ENCODE measurements around the gene TMEM175.
"Not testable (repeated sequence)": the region's sequence is repeated elsewhere in the genome, so short reads cannot be mapped to it uniquely, and the experiment has no call there.

Gene TMEM175

GRCh38 chr4:972651-973424 is 40.6 kb downstream of the TMEM175 start:
- no peak for DNase-seq

DNA sequence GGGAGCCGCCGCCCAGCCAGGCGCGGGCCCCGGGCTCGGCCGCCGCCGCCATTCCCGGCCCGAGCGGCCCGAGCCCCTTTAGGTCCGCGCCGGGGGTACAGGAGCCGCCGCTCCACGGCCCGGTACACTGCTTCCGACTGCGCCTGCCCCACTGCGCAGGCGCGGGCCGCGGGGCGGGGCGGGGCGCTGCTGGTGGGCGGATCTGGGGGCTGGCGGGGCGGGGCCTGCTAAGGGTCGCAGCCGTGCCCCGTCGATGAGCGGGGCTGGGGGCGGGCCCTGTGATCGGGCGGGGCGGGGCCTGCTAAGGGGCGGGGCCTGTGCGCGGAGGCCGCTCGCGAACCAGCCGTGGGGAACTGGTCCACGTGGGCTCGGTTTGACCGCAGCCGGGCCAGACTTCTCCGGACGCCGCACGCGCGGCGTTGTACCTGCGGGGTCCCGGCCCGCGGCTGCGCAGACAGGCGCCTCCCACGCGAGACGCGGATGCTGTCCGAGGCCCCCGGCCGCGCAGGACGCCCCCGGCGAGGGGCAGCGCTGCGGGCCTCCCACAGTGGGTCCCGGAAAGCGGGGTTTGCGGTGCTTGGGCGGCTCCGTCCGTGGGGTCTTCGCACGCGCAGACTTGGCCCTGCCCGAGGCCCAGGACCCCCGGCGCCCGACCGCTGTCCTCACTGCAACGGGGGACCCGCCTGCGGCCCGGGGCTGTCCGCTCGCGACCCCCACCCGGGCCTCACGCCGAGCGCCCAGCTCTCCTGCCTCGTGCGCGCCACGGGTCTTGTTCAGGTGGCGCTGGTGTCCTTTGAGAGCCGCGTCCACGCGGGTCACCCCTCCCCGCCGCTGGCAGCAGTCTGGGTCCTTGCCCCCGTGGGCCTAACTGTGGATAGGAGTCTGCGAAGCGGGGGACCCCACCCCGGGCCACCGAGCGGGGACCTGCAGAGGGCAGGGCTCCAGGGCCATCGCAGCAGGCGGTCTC is 41.5 kb downstream of the TMEM175 start, which contains the start of gene DGKQ:
Gene DGKQ (minus strand): TSS at position 139 of the 967 bp plus-strand sequence. CDS start 87 bp downstream, at position 52.
- peak; percentile 45 for DNase-seq

DNA sequence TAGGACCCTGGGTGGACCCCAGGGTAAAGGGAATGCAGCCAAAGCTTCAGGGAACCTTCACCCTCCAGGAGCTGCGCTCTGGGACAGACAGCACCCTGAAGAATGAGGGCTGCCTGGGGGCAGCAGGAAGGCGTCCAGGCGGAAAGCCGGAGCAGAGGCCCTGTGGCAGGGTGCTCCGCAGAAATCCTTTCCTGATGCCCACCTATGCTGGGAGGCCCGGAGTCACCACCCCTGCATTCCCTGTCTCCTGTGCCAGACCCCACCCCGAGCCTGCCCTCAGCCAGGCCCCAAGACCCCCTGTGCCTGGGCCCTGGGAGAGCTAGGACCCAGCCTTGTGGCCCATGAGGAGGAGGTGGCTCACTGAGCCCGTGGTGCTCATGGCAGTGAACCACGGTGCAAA is 42.4 kb downstream of the TMEM175 start:
- DNase-seq: no peak

DNA sequence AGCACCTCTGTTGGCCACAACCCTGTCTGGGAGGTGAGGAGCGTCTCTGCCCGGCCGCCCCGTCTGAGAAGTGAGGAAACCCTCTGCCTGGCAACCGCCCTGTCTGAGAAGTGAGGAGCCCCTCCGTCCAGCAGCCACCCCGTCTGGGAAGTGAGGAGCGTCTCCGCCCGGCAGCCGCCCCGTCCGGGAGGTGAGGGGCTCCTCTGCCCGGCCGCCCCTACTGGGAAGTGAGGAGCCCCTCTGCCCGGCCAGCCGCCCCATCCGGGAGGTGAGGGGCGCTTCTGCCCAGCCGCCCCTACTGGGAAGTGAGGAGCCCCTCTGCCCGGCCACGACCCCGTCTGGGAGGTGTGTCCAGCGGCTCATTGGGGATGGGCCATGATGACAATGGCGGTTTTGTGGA is 43.8 kb downstream of the TMEM175 start:
- not testable (repeated sequence) for DNase-seq

GRCh38 chr4:978957-979701 is 46.9 kb downstream of the TMEM175 start:
- DNase-seq: no peak

- no peak for DNase-seq
Measured at GRCh38 chr4:982291-982690, 50.0 kb downstream of the TMEM175 start.

GRCh38 chr4:982814-983213 is 50.6 kb downstream of the TMEM175 start:
- no peak for DNase-seq

- DNase-seq: no peak
Measured at GRCh38 chr4:984336-985054, 52.2 kb downstream of the TMEM175 start.

GRCh38 chr4:985123-985830 is 53.0 kb downstream of the TMEM175 start:
- DNase-seq: peak; percentile 27

- no peak for DNase-seq
Measured at GRCh38 chr4:986428-986878, 54.2 kb downstream of the TMEM175 start.

DNA sequence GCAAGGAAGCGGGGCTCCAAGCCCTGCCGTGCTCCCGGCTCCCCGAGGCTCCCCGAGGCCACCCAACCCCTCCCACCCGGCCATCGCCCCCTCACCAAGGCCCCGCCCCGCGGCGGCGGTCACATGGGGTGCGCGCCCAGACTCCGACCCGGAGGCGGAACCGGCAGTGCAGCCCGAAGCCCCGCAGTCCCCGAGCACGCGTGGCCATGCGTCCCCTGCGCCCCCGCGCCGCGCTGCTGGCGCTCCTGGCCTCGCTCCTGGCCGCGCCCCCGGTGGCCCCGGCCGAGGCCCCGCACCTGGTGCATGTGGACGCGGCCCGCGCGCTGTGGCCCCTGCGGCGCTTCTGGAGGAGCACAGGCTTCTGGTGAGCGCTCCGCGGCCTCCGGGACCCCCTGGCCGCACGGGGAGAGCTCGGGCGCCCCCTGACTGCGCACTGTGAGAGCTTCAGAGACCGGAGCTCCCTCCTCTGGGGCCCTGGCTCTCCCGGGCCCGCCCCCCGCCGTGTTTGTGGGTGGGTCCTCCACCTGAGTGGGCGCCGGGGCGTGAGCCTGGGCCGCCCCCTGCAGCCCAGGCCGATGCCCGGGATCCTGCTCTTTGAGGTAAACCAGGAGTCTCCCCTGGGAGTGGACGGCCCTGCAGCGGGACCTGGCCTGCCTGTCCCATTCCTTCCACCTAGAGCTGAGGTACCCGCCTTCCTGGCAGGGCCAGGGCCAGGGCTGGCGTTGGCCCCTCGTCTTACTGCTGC is 54.8 kb downstream of the TMEM175 start, which contains the start of gene IDUA:
Gene IDUA (plus strand): TSS at position 166 of the 745 bp plus-strand sequence. CDS start 41 bp downstream, at position 207.
- DNase-seq: peak; percentile 49

DNA sequence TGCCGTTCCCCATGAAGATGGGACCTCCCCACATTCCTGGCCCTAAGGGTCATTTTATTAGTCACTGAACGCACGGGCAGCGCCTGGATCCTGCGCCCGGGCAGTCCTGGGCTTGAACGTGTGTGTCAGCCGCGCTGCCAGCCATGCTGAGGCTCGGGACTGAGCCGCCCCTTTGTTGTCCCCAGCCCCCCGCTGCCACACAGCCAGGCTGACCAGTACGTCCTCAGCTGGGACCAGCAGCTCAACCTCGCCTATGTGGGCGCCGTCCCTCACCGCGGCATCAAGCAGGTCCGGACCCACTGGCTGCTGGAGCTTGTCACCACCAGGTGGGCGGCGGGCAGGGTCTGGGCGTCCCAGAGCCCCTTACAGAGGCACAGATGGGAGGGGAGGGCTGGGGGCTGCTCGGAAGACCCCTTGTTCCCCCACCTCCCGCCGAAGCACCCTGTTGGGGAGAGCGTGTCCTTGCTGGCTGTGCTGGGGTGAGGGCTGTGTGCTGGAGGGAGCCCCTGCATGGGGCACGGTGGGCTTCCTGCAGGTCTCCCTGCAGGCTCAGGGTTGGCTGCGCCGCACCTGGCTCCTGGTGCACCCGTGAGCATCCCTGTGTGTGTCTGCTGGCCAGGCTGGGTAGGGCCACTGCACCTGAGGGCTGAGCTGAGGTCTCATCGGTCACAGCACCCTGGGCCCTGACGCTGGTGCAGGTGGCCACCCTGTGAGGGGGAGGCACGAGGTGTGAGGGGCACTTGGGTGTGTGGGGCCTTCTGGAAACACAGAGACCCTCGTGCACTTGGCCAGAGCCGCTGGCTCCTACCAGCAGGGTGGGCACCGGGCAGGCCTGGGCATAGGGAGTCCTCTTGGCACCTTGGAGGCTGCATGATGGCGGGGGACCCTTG is 55.6 kb downstream of the TMEM175 start:
- no peak for DNase-seq

DNA sequence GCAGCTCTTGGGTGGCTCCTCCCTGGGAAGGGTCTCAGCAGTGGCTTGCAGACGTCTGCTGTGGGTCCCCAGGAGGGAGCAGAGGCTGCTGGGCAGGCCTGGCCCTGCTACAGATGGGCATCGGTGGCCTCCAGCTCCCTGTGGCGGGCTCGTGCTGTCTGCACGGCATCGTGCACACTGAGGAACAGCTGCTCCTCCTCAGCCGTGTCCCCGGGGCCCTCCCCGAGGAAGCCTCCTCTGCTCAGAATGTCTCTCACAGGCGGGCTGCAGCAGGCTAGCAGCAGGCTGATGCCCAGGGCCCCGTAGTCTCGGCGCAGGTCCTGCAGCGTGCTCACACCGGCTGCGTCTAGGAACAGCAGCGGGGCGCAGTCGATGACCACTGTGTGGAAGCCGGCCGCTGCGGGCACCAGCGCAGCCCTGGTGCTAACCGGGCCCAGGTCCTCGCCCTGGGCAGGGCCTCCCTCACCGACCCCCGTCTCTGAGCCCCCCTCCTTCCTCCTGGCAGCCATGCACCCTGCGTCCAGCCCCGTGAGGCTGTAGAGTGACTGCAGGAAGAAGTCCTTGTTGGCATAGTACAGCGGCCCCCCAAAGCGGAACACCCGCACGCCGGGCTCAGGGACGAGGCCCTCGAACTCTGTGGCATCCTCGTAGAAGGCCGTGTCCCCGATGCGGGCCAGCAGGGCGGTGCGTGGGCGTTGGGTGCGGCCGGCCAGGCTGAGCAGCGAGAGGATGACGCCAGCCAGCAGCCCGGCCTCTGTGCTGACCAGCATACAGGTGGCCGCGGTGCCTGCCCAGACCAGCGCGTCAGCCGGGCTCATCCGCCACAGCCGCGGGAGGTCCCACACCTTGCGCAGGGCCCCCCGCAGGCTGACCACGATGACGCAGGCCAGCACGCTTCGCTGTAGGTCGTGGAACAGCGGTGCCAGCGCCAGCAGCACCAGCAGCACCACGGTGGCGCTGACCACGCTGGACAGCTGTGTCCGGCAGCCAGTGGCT is 56.8 kb downstream of the TMEM175 start:
- no peak for DNase-seq

- DNase-seq: no peak
Measured at GRCh38 chr4:989722-990471, 57.6 kb downstream of the TMEM175 start.

- no peak for DNase-seq
Measured at GRCh38 chr4:990746-991367, 58.6 kb downstream of the TMEM175 start.

- DNase-seq: no peak
Measured at GRCh38 chr4:991451-992296, 59.4 kb downstream of the TMEM175 start.

Measured in NCI-H146 (cell line).